ENCODE data around the gene SAMD14. TPM values are rescaled to one million over a fixed set of nuclear protein-coding genes. Genes with fewer than 3 reads are reported as not detected.

Gene SAMD14
- total and polyA plus RNA-seq, 2 of the 4 experiments (the other 2 are of a cell fraction): 1.4 to 6.2 TPM

- in situ Hi-C loops (cut with MboI; ENCODE audit: low sequenced_read_pairs) (no loop called here), dilution Hi-C loops (cut with HindIII; ENCODE audit: low sequenced_read_pairs, unreplicated experiment) (no loop called here), intact Hi-C loops (cut with micrococcal nuclease) (no loop called here)
- no peak overlapping the region for H2BK15ac ChIP-seq (ENCODE audit: low read depth, low read length)
- no peak overlapping the region for H4K5ac ChIP-seq (ENCODE audit: low read depth, low read length)
- no peak overlapping the region for H3K4me2 ChIP-seq (ENCODE audit: low read depth, low read length)
- ATAC-seq (ENCODE audit: low read depth) (no peak), DNase-seq (no peak)
- H3K27ac ChIP-seq (ENCODE audit: insufficient read depth, low read length): no peak overlapping the region
- H3K27me3 ChIP-seq (ENCODE audit: control insufficient read depth, insufficient read depth, low read length): no peaks in the 10 kb centered on the region
- H3K79me1 ChIP-seq (ENCODE audit: low read depth in 1 of 2, low read length in 2 of 2): peaks cover 0 to 5% of the 10 kb centered on the region in 2 experiments; a peak in 1 of 4 replicates
- H4K8ac ChIP-seq (ENCODE audit: low read depth in 2 of 2, low read length in 2 of 2): no peak overlapping the region
- H4K20me1 ChIP-seq (ENCODE audit: insufficient read depth, low read length): no peaks in the 10 kb centered on the region
- no peak overlapping the region for H2BK20ac ChIP-seq (ENCODE audit: low read depth, low read length)
- 92% methylated on average over 2 of the region's 8 CpGs; no CpG with 5 or more reads in 1 of the 2 experiments for WGBS, 2 experiments (ENCODE audit: extremely low coverage in 2 of 2, insufficient read length in 1 of 2)
- no peak overlapping the region for H3K56ac ChIP-seq (ENCODE audit: extremely low read depth, insufficient read depth, low read length)
- H3K4me1 ChIP-seq (ENCODE audit: control insufficient read depth, insufficient read depth, low read length): peaks cover 5% of the 10 kb centered on the region; the same call in 1 of the 2 replicates
- H2AFZ ChIP-seq (replicated peaks; ENCODE audit: low read length, poor library complexity): no peak overlapping the region
- no peak overlapping the region for H2BK5ac ChIP-seq (ENCODE audit: low read depth, low read length, poor library complexity, severe bottlenecking)
- no peaks in the 10 kb centered on the region for H3K36me3 ChIP-seq (ENCODE audit: control insufficient read depth, insufficient read depth, low read length)
- H3K9ac ChIP-seq (ENCODE audit: low read depth, low read length): no peak overlapping the region
- no TSS peak for BruUV-seq (replicated peaks)
- H3K9me1 ChIP-seq (ENCODE audit: insufficient read depth, low read length): no peaks in the 10 kb centered on the region
- H2AK5ac ChIP-seq (ENCODE audit: low read depth, low read length): no peak overlapping the region
- H3K14ac ChIP-seq (replicated peaks; ENCODE audit: low read depth, low read length): no peak overlapping the region
- H3K4me3 ChIP-seq (ENCODE audit: insufficient read depth, low read depth, low read length): no peak overlapping the region
- H2BK120ac ChIP-seq (ENCODE audit: low read depth, low read length): no peak overlapping the region
- H4K91ac ChIP-seq (ENCODE audit: insufficient read depth, low read depth, low read length): no peak overlapping the region
- CTCF ChIA-PET: interaction anchor here (0.7 to 2.2 kb wide), 8 partner anchors 9 to 132 kb away, joined by 3 to 12 read pairs (median 3); no protein-coding TSS in a partner anchor
- POLR2A ChIA-PET (ENCODE audit: unreplicated experiment): no interaction called here
- no peak overlapping the region; the same call in 1 of the 2 replicates for H3K4ac ChIP-seq (ENCODE audit: low read depth, low read length)
- H3K18ac ChIP-seq (ENCODE audit: low read depth, low read length): no peak overlapping the region
- no peak overlapping the region for H3K23ac ChIP-seq (ENCODE audit: low read depth, low read length)
- no peaks in the 10 kb centered on the region for H3K9me3 ChIP-seq (ENCODE audit: control insufficient read depth, insufficient read depth, low read length)
- no peak overlapping the region for H2AK9ac ChIP-seq (replicated peaks; ENCODE audit: low read depth, low read length, poor library complexity)
- TF ChIP-seq MAZ (IDR thresholded peaks at IDR 0.05; ENCODE audit: borderline replicate concordance, low read depth, low read length): no peak
- TF ChIP-seq FOS (IDR thresholded peaks at IDR 0.05; ENCODE audit: low read depth, low read length): no peak
- TF ChIP-seq BHLHE40 (IDR thresholded peaks at IDR 0.05; ENCODE audit: low read depth, low read length): no peak
- TF ChIP-seq ELK1 (IDR thresholded peaks at IDR 0.05; ENCODE audit: borderline replicate concordance, low read depth, low read length): no peak
- TF ChIP-seq CHD1 (IDR thresholded peaks at IDR 0.05; ENCODE audit: low read depth, low read length): no peak
- no peak for TF ChIP-seq NFE2L2 (IDR thresholded peaks at IDR 0.05; ENCODE audit: low read depth, low read length)
- no peak for TF ChIP-seq MXI1 (IDR thresholded peaks at IDR 0.05; ENCODE audit: borderline replicate concordance, low read depth, low read length)
- TF ChIP-seq CEBPB (IDR thresholded peaks at IDR 0.05; ENCODE audit: low read depth, low read length): no peak
- TF ChIP-seq, protein P1, sequence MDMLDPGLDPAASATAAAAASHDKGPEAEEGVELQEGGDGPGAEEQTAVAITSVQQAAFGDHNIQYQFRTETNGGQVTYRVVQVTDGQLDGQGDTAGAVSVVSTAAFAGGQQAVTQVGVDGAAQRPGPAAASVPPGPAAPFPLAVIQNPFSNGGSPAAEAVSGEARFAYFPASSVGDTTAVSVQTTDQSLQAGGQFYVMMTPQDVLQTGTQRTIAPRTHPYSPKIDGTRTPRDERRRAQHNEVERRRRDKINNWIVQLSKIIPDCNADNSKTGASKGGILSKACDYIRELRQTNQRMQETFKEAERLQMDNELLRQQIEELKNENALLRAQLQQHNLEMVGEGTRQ (IDR thresholded peaks at IDR 0.05; ENCODE audit: low read depth, low read length): no peak
- TF ChIP-seq RCOR1 (IDR thresholded peaks at IDR 0.05; ENCODE audit: insufficient replicate concordance, low read length): no peak
- no peak for TF ChIP-seq RAD21 (IDR thresholded peaks at IDR 0.05; ENCODE audit: low read length)
- TF ChIP-seq SMC3 (IDR thresholded peaks at IDR 0.05; ENCODE audit: low read depth, low read length): no peak
- TF ChIP-seq POLR2A (IDR thresholded peaks at IDR 0.05; ENCODE audit: low read depth, low read length): no peak
- no peak for TF ChIP-seq MAFK (IDR thresholded peaks at IDR 0.05; ENCODE audit: low read depth, low read length)
- TF ChIP-seq, protein P2, sequence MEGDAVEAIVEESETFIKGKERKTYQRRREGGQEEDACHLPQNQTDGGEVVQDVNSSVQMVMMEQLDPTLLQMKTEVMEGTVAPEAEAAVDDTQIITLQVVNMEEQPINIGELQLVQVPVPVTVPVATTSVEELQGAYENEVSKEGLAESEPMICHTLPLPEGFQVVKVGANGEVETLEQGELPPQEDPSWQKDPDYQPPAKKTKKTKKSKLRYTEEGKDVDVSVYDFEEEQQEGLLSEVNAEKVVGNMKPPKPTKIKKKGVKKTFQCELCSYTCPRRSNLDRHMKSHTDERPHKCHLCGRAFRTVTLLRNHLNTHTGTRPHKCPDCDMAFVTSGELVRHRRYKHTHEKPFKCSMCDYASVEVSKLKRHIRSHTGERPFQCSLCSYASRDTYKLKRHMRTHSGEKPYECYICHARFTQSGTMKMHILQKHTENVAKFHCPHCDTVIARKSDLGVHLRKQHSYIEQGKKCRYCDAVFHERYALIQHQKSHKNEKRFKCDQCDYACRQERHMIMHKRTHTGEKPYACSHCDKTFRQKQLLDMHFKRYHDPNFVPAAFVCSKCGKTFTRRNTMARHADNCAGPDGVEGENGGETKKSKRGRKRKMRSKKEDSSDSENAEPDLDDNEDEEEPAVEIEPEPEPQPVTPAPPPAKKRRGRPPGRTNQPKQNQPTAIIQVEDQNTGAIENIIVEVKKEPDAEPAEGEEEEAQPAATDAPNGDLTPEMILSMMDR (conservative IDR thresholded peaks at IDR 0.05; ENCODE audit: low read depth, low read length): no peak
Observed at GRCh38 chr17:50162466-50163254, 32.7 kb upstream of the SAMD14 start.
